ENCODE results near the gene C17orf114.

C17orf114 gene

DNA sequence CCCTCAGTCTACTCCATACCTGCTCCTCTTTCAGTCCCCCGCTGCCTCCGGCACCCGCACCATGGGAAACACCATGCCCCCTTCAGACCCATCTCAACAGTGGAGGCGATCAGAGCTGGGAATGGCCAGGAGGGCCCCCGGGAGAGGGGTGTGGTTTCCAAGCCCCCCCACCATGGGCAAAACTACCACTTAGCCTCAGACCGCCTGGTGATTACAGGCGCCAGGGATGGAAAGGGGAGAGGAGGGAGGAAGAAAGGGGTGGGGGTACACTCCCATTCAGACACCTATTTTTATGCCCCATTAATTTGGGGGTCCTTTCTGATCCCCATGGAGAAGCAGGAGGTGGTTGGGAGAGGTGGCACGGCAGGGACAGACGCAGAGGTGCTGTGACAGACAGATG is at the start of gene C17orf114:
Gene C17orf114, minus strand, starts transcription at position 101 of the 400 bp plus-strand sequence.
- Mint-ChIP-seq H3K36me3 (ENCODE audit: low read depth) (peaks cover 13% of the 10 kb centered on the region), H3K27me3 (ENCODE audit: low read depth) (no peaks in the 10 kb centered on the region), H3K4me1 (ENCODE audit: low read depth) (peaks cover 9% of the 10 kb centered on the region), H3K9me3 (no peaks in the 10 kb centered on the region), H3K4me3 (no peak within 1 kb of the TSS), H3K27ac (no peak within 1 kb of the TSS)

DNA sequence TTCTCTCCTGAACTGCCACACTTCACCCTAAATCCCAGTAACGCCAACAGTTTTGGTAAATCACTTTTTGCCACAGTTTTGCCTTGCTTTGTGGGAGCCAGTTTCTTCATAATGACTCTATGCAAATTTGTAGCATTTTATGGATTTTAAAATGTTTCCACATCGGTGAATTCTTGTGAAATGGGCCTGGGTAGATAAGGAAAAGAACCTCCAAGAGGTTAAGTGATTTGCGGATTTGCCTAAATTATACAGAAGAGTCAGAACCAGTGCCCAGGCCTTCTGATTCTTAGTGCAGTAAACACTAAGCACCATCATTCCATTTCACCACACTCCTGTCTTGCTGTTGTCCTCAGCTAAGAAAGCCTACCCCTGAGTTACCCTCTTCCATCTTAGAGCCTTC is 49.0 kb upstream of the C17orf114 start:
- peaks cover 26% of the 10 kb centered on the region for H3K4me1 Mint-ChIP-seq (ENCODE audit: low read depth)
- no peak overlapping the region for H3K4me3 Mint-ChIP-seq
- H3K36me3 Mint-ChIP-seq (ENCODE audit: low read depth) = peaks cover 25% of the 10 kb centered on the region
- peaks cover 7% of the 10 kb centered on the region for H3K9me3 Mint-ChIP-seq
- no peak overlapping the region for H3K27ac Mint-ChIP-seq
- no peaks in the 10 kb centered on the region for H3K27me3 Mint-ChIP-seq (ENCODE audit: low read depth)

DNA sequence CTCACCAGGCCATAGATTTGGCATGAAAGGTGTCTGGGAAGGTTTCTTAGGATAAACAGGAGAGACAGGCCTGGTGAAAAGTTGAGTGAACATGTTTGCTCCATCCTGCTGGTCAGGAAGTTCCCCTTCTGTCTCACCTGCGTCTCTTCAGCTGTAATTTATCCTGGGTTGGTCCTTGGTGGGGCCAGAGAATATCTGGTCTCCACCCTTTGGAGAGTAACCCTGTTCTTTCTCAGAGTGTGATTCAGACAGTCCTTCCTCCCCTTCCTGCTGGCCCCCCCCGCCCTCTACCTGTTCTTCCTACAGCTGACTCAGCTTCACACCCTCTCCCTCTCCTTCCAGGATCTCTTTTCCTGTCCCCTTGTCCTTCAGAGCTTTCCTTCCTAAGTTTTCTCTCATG is 48.1 kb upstream of the C17orf114 start:
- Mint-ChIP-seq H3K36me3 (ENCODE audit: low read depth) (peaks cover 26% of the 10 kb centered on the region), H3K9me3 (peaks cover 7% of the 10 kb centered on the region), H3K4me1 (ENCODE audit: low read depth) (peaks cover 26% of the 10 kb centered on the region), H3K27me3 (ENCODE audit: low read depth) (no peaks in the 10 kb centered on the region), H3K27ac (no peak overlapping the region), H3K4me3 (no peak overlapping the region)

DNA sequence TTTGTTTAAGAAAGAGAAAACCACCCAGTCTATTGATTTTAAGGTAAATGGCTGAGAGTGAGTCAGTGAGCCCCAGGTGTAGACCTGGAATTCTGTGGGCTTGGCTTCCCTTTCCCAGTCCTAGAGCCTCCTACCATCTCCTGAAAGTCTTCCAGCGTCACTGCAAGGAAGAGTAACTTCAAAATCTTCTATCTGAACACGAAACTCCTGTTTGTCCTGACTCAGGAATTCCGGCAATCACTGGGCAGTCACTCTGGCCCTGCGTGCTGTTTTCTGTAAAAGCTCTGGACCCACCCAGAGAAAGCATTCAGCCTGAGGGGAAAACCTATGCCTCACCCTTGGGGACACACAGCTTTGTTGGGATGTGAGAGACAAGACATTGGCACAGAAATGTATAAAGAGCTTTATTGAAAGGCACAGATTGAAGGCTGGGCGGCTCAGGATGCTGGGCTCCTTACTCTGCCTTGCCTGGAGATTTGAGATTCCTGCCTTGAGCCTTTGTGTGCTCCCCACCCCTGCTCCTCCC is 46.9 kb upstream of the C17orf114 start:
- Mint-ChIP-seq H3K4me1 (ENCODE audit: low read depth) (peaks cover 21% of the 10 kb centered on the region), H3K4me3 (no peak overlapping the region), H3K27ac (no peak overlapping the region), H3K36me3 (ENCODE audit: low read depth) (peaks cover 25% of the 10 kb centered on the region), H3K27me3 (ENCODE audit: low read depth) (no peaks in the 10 kb centered on the region), H3K9me3 (peaks cover 7% of the 10 kb centered on the region)

DNA sequence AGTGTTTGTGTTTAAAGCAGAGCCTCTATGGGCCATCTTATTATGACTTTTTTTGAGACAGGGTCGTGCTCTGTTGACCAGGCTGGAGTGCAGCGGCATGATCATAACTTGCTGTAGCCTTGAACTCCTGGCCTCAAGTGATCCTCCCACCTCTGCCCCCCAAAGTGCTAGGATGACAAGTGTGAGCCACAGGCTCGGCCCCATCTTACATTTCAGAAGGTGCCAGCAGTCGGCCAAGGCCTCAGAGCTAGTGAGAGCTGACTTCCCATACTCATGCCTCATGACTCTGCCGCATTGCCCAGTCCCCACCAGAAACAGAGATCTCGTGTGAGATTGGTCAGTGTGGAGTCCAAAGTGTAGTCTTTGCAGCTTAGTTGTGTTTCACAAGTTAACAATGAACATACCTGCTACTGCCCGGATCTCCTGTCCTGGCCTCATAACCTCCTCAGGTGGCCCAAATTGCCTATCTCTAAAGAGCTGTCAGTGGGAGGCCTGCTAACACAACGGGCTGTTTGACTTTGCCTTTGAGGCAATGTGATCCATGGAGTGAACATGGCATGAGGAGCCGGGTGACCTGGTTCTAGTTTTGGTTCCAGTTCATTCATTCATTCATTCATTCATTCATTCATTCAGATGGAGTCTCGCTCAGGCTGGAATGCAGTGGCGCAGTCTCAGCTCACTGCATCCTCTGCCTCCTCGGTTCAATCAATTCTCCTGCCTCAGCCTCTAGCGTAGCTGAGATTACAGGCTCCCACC is 44.7 kb upstream of the C17orf114 start:
- H3K4me1 Mint-ChIP-seq (ENCODE audit: low read depth) = peaks cover 20% of the 10 kb centered on the region

GRCh38 chr17:4845118-4845517 is 43.0 kb upstream of the C17orf114 start:
- Mint-ChIP-seq H3K4me3 (no peak overlapping the region), H3K27me3 (ENCODE audit: low read depth) (no peaks in the 10 kb centered on the region), H3K4me1 (ENCODE audit: low read depth) (peaks cover 27% of the 10 kb centered on the region), H3K36me3 (ENCODE audit: low read depth) (peaks cover 9% of the 10 kb centered on the region), H3K9me3 (no peaks in the 10 kb centered on the region), H3K27ac (no peak overlapping the region)

More for the DNA sequence above, 44.7 kb upstream of the C17orf114 start:
- H3K4me3 Mint-ChIP-seq = no peak overlapping the region
- peaks cover under 1% of the 10 kb centered on the region for H3K9me3 Mint-ChIP-seq
- peaks cover 13% of the 10 kb centered on the region for H3K36me3 Mint-ChIP-seq (ENCODE audit: low read depth)
- H3K27ac Mint-ChIP-seq = no peak overlapping the region
- no peaks in the 10 kb centered on the region for H3K27me3 Mint-ChIP-seq (ENCODE audit: low read depth)

DNA sequence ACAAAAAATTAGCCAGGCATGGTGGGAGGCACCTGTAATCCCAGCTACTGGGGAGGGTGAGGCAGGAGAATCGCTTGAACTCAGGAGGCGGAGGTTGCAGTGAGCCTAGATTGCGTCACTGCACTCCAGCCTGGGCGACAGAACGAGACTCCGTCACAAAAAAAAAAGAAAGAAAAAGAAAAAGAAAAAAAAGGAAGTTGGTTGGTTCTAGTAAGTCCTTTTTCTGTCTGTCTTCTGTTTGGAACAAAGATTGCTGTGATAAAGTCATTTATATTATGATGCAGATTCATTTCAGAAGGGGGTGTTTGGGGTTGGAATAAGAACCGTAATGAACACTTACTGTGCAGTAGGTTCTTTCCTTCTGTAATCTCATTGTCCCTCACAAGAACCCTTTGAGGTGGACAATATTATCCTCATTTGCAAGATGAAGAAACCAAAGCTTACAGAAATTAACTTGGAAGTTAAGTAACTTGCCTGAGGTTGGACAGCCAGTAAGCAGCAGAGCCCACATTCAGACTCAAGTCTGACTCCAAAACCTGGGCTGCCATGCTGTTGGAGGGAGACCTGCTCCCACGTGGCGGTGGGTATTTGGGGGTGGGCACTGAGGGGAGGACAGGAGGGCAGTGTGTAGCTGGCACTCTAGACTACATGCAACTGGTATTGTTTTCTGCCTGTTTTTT is 41.3 kb upstream of the C17orf114 start:
- Mint-ChIP-seq H3K36me3 (ENCODE audit: low read depth) (peaks cover 11% of the 10 kb centered on the region), H3K27ac (no peak overlapping the region), H3K9me3 (no peaks in the 10 kb centered on the region), H3K4me3 (no peak overlapping the region), H3K4me1 (ENCODE audit: low read depth) (peaks cover 34% of the 10 kb centered on the region), H3K27me3 (ENCODE audit: low read depth) (no peaks in the 10 kb centered on the region)

GRCh38 chr17:4842376-4842775 is 40.2 kb upstream of the C17orf114 start:
- H3K4me3 Mint-ChIP-seq = no peak overlapping the region
- peaks cover 36% of the 10 kb centered on the region for H3K4me1 Mint-ChIP-seq (ENCODE audit: low read depth)
- H3K27ac Mint-ChIP-seq = no peak overlapping the region
- no peaks in the 10 kb centered on the region for H3K9me3 Mint-ChIP-seq
- peaks cover 14% of the 10 kb centered on the region for H3K36me3 Mint-ChIP-seq (ENCODE audit: low read depth)
- no peaks in the 10 kb centered on the region for H3K27me3 Mint-ChIP-seq (ENCODE audit: low read depth)

DNA sequence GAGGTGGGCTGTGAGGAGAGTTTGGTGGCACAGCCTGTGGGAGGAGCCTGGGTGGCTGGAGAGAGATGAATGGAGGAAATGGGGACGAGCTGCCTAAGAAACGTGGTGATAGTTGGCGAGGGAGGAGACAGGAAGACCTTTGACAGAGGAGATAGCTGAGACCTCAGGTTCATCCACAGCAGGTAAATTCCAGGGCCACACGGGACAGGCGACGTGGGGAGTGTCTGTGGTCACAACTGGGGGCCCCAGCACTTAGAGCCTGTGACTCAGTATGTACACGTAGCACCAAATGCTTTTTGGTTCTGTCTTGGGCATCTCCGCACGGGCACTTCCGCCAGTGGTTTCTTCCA is 38.7 kb upstream of the C17orf114 start:
- H3K27me3 Mint-ChIP-seq (ENCODE audit: low read depth) = no peaks in the 10 kb centered on the region
- peaks cover 43% of the 10 kb centered on the region for H3K4me1 Mint-ChIP-seq (ENCODE audit: low read depth)
- peaks cover 12% of the 10 kb centered on the region for H3K36me3 Mint-ChIP-seq (ENCODE audit: low read depth)
- peak overlapping the region; percentile 73 for H3K27ac Mint-ChIP-seq
- peak overlapping the region; percentile 48 for H3K4me3 Mint-ChIP-seq
- no peaks in the 10 kb centered on the region for H3K9me3 Mint-ChIP-seq

GRCh38 chr17:4839965-4840892 is 38.1 kb upstream of the C17orf114 start:
- Mint-ChIP-seq H3K9me3 (no peaks in the 10 kb centered on the region), H3K27me3 (ENCODE audit: low read depth) (no peaks in the 10 kb centered on the region), H3K36me3 (ENCODE audit: low read depth) (peaks cover 10% of the 10 kb centered on the region), H3K27ac (peak overlapping the region; percentile 73), H3K4me1 (ENCODE audit: low read depth) (peaks cover 46% of the 10 kb centered on the region), H3K4me3 (peak overlapping the region; percentile 48)

DNA sequence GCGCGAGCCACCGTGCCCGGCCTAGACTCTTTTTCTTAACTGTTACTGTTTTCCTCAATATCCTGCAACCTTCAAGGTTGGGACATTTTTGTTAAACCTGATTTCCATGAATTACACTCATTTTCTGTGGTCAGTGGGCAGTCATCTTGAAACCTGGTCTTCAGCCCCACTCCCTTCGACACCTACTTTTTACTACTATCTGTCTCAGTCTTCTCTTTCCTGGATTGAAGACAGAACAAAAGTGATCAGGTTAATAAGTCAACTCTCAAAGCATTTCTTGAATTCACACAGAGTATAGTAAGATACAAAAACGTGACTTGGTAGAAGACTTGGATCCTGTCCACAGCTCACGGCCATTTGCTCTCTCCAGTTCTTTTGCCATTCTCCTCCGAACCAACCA is 37.1 kb upstream of the C17orf114 start:
- H3K4me3 Mint-ChIP-seq = no peak overlapping the region

GRCh38 chr17:4838309-4838785 is 36.2 kb upstream of the C17orf114 start:
- Mint-ChIP-seq H3K27me3 (ENCODE audit: low read depth) (no peaks in the 10 kb centered on the region), H3K27ac (no peak overlapping the region), H3K4me1 (ENCODE audit: low read depth) (peaks cover 59% of the 10 kb centered on the region), H3K4me3 (no peak overlapping the region), H3K36me3 (ENCODE audit: low read depth) (peaks cover 10% of the 10 kb centered on the region), H3K9me3 (no peaks in the 10 kb centered on the region)

More for the DNA sequence above, 37.1 kb upstream of the C17orf114 start:
- peaks cover 53% of the 10 kb centered on the region for H3K4me1 Mint-ChIP-seq (ENCODE audit: low read depth)
- peaks cover 8% of the 10 kb centered on the region for H3K36me3 Mint-ChIP-seq (ENCODE audit: low read depth)
- H3K27me3 Mint-ChIP-seq (ENCODE audit: low read depth) = no peaks in the 10 kb centered on the region
- no peak overlapping the region for H3K27ac Mint-ChIP-seq
- H3K9me3 Mint-ChIP-seq = no peaks in the 10 kb centered on the region

GRCh38 chr17:4837471-4838308 is 35.6 kb upstream of the C17orf114 start:
- Mint-ChIP-seq H3K36me3 (ENCODE audit: low read depth) (peaks cover 10% of the 10 kb centered on the region), H3K9me3 (no peaks in the 10 kb centered on the region), H3K4me3 (no peak overlapping the region), H3K4me1 (ENCODE audit: low read depth) (peaks cover 59% of the 10 kb centered on the region), H3K27me3 (ENCODE audit: low read depth) (no peaks in the 10 kb centered on the region), H3K27ac (no peak overlapping the region)

All from T-helper 1 cell treated with Interleukin-12 subunit alpha and Interleukin-12 subunit beta and Interleukin-4 antibody, amounts not matched to agents 30 μg/mL and 1 μg/mL, for 36 hours (primary cell).